ENCODE data around the gene TPI1.

Gene TPI1

GRCh38 chr12:6843118-6843902, 24.0 kb upstream of the TPI1 start:
- H3K4me3 ChIP-seq (ENCODE audit: low read depth, low read length): no peak overlapping the region
- DNase-seq (ENCODE audit: low read depth): no peak

GRCh38 chr12:6845395-6845794, 21.9 kb upstream of the TPI1 start:
- no peak overlapping the region for H3K4me3 ChIP-seq (ENCODE audit: low read depth, low read length)
- no peak for DNase-seq (ENCODE audit: low read depth)

- no peak for DNase-seq (ENCODE audit: low read depth)
Measured at GRCh38 chr12:6846316-6846869, 20.9 kb upstream of the TPI1 start.

GRCh38 chr12:6847676-6848075, 19.7 kb upstream of the TPI1 start:
- H3K4me3 ChIP-seq (ENCODE audit: low read depth, low read length): no peak overlapping the region
- no peak for DNase-seq (ENCODE audit: low read depth)

More at GRCh38 chr12:6846316-6846869, 20.9 kb upstream of the TPI1 start:
- no peak overlapping the region for H3K4me3 ChIP-seq (ENCODE audit: low read depth, low read length)

GRCh38 chr12:6849427-6849826, 17.9 kb upstream of the TPI1 start:
- no peak overlapping the region for H3K4me3 ChIP-seq (ENCODE audit: low read depth, low read length)
- no peak for DNase-seq (ENCODE audit: low read depth)

GRCh38 chr12:6849976-6850560, 17.3 kb upstream of the TPI1 start:
- no peak for DNase-seq (ENCODE audit: low read depth)
- H3K4me3 ChIP-seq (ENCODE audit: low read depth, low read length): peak overlapping the region; percentile 61

- DNase-seq (ENCODE audit: low read depth): no peak
- peak overlapping the region; percentile 61 for H3K4me3 ChIP-seq (ENCODE audit: low read depth, low read length)
Measured at GRCh38 chr12:6850796-6851152, 16.6 kb upstream of the TPI1 start.

- DNase-seq (ENCODE audit: low read depth): peak; percentile 96
- peak within 1 kb of the TSS; percentile 61 for H3K4me3 ChIP-seq (ENCODE audit: low read depth, low read length)
Measured at GRCh38 chr12:6851153-6851920, 16.0 kb upstream of the TPI1 start, which contains the start of gene CDCA3. Gene CDCA3, minus strand, starts transcription at chr12:6851286. Its CDS starts 334 bp downstream, at chr12:6850952.

GRCh38 chr12:6851921-6852650, 15.2 kb upstream of the TPI1 start, which contains the start of gene USP5:
Gene USP5, plus strand, starts transcription at chr12:6852150. Its CDS starts 30 bp downstream, at chr12:6852180.
- peak; percentile 99 for DNase-seq (ENCODE audit: low read depth)
- peak within 1 kb of the TSS; percentile 61 for H3K4me3 ChIP-seq (ENCODE audit: low read depth, low read length)

- H3K4me3 ChIP-seq (ENCODE audit: low read depth, low read length): peak overlapping the region; percentile 61
- DNase-seq (ENCODE audit: low read depth): peak; percentile 51
Measured at GRCh38 chr12:6852651-6853354, 14.5 kb upstream of the TPI1 start.

GRCh38 chr12:6853626-6854025, 13.7 kb upstream of the TPI1 start:
- no peak overlapping the region for H3K4me3 ChIP-seq (ENCODE audit: low read depth, low read length)

GRCh38 chr12:6854036-6854435, 13.3 kb upstream of the TPI1 start:
- no peak for DNase-seq (ENCODE audit: low read depth)
- H3K4me3 ChIP-seq (ENCODE audit: low read depth, low read length): no peak overlapping the region

More at GRCh38 chr12:6853626-6854025, 13.7 kb upstream of the TPI1 start:
- no peak for DNase-seq (ENCODE audit: low read depth)

GRCh38 chr12:6855322-6855721, 12.0 kb upstream of the TPI1 start:
- no peak for DNase-seq (ENCODE audit: low read depth)
- no peak overlapping the region for H3K4me3 ChIP-seq (ENCODE audit: low read depth, low read length)

- H3K4me3 ChIP-seq (ENCODE audit: low read depth, low read length): no peak overlapping the region
- DNase-seq (ENCODE audit: low read depth): no peak
Measured at GRCh38 chr12:6858799-6859198, 8.5 kb upstream of the TPI1 start.

GRCh38 chr12:6860116-6860515, 7.2 kb upstream of the TPI1 start:
- H3K4me3 ChIP-seq (ENCODE audit: low read depth, low read length): no peak overlapping the region
- DNase-seq (ENCODE audit: low read depth): no peak

- H3K4me3 ChIP-seq (ENCODE audit: low read depth, low read length): no peak overlapping the region
- DNase-seq (ENCODE audit: low read depth): no peak
Measured at GRCh38 chr12:6860942-6861341, 6.4 kb upstream of the TPI1 start.

- DNase-seq (ENCODE audit: low read depth): no peak
- no peak overlapping the region for H3K4me3 ChIP-seq (ENCODE audit: low read depth, low read length)
Measured at GRCh38 chr12:6861391-6861790, 5.9 kb upstream of the TPI1 start.

GRCh38 chr12:6863033-6863432, 4.3 kb upstream of the TPI1 start:
- H3K4me3 ChIP-seq (ENCODE audit: low read depth, low read length): no peak overlapping the region
- DNase-seq (ENCODE audit: low read depth): no peak

All from skeletal muscle cell (primary cell).